ENCODE measurements around the gene CCND1.

CCND1 gene

DNA sequence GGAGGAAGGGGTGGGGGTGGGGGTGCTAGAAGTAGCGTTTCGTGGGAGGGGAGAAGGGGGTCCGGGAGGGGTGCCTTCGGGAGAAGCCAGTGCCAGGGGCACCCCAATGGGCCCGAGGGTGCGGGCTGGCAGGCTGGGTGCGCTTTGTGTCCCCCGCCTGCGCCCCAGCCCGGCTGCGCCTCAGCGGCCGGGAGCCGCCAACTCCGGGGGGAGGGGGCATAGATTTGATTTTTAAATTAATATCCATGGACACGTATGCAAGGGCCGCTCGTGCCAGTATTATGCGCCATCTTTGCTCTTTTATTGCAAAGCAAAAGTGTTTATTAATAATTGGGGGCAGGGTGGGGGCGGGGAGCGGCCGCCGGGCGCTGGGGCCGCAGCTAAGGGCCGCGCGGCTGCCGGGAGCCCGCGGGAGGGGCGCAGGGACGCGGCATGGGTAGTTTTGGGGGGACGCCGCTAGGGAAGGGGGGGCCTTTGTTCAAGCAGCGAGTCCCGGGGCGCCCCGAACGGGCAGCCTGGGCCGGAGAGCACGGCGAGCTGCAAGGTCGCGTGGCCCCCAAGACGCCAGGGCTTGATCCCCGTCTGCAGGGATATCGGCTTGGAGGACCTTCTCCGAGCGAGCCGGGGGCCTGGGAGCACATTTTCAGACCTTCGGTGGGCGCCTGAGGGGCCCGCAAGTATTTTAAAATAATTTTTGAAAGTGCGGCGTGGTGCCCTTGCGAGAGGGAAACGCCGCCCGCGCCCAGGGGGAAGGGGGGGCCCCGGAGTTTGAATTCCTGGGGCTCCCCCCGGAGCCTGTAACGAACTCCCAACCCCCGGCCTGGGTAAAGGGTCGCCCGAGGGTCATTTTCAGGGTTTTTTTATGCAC, 959 bp downstream of the CCND1 start:
- no peak for DNase-seq (ENCODE audit: low spot score)

DNA sequence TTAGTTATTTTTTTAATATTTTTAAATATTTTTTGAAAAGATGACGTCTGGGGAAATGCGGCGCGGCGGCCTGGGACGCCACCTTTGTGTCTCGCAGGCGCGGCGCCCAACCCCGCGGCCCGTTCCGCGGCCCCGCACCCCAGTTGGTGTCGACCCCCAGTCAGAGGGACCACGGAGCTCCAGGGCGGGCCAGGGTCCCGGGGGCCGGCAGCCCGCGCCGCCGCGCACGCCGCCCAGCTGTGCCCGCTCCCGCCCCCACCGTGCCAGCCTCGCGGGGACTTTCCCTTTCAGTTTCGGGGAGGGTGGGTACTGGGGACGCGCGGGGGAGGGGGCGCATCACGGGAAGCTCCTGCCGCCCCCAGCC, 1.6 kb downstream of the CCND1 start:
- DNase-seq (ENCODE audit: low spot score): peak; percentile 24

DNA sequence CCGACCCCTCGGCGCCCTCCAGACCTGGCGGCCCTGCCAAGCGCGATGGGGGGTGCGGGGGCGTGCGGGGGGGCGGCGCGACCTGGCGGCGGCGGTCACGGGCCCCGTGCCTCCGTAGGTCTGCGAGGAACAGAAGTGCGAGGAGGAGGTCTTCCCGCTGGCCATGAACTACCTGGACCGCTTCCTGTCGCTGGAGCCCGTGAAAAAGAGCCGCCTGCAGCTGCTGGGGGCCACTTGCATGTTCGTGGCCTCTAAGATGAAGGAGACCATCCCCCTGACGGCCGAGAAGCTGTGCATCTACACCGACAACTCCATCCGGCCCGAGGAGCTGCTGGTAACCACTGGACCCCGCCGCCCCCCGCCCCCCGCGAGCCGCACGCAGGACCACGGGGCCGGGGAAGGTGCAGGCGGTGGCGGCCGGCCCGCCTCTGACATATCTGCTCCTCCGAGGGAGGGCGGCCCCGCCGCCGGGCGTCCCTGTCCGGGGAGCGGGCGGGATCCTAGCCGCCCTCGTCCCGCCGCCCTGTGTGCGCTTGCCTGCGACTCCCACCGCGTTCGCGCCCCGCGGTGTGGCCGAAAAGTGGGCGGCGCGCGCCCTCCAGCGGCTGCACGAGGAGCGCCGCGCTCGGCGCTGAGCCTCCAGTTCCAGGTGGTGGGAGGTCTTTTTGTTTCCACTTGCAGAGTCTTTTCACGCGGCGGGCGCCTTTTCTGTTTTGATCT, 2.1 kb downstream of the CCND1 start:
- peak; percentile 74 for DNase-seq (ENCODE audit: low spot score)

DNA sequence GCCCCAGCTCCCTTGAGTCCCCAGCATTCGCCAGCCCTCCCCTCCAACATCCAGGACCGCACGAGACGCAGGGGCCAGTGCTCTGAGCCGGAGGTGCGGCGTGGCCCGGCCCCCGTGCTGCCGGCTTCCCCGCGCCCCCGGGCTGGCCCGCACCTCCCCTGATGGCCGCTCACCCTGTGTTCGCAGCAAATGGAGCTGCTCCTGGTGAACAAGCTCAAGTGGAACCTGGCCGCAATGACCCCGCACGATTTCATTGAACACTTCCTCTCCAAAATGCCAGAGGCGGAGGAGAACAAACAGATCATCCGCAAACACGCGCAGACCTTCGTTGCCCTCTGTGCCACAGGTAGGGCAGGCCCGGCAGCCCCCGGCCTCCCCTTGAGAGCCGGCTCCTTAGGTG, 2.7 kb downstream of the CCND1 start:
- DNase-seq (ENCODE audit: low spot score): no peak

DNA sequence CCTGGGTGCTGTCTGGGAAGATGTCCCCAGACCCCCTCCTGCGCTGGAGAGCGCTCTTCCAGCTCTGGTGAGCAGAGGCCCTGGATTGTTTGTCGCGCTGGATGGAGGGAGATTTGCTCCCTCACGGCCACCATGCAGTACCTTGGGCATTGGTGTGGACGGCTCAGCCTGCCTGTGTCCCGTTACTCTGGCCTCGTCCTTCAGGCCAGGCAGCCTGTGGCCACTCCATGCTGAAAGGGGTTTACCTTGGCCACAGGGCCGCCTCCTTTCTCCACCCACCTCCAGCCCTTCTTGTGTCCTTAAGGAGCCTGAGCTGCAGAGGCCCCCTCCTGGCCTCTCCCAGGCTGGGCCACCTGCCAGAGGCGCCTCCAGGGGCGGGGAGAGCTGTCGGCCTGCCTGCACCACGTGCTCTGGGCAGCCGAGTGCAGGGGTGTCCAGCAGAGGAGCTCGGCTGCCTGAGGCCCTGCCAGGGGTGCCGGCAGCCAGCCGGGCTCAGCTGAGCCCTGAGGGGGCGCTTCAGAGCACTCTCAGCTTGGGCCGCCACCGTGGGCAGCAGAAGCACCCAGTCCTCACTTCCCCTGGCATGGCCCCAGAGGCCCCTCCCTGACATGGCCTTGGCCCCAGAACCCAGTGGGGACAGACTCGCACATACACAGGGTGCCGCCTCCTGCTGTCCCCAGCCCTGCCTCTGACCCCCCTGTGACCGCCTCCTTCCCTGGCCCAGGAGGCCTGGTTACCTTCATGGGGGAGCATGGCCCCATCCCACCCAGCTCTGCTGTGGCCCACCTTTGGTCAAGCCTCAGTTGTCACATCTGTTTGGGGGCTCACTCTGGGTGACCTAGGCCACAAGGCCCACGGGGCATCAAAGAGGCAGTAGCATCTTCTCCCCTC, 3.4 kb downstream of the CCND1 start:
- DNase-seq (ENCODE audit: low spot score): no peak

DNA sequence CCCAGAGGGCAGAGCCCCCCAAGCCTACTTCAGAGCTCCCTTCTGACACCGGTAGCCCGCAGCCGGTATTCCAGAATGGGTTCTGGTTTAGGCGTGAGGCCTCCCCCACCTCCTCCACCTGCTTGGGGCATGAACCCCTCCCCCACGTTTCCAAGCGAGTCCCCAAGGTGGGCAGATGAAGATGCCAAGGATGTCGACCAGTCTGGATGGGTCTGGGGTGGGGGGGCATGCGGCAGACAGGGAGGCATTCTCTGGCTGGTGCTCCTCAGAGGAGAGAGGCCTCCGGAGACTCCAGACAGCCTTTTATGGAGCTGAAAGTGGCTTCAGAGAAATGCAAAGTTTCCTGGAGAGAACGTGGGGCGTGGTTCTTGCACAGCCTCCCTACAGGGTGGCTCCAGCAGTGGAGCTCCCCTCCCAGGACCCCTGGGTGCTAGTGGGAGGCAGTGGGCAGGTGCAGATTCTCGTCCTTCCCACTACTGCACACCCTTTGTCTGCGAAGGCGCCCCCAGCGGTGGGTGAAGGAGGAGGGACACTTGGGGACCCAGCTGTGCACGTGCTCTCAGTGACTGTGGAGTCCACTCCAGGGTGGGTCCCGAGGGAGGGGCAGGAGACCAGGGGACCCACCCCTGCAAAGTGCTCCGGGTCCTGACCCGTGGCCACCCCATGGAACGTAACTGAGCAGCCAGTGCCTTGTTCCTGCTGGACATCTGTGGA, 4.2 kb downstream of the CCND1 start:
- no peak for DNase-seq (ENCODE audit: low spot score)

DNA sequence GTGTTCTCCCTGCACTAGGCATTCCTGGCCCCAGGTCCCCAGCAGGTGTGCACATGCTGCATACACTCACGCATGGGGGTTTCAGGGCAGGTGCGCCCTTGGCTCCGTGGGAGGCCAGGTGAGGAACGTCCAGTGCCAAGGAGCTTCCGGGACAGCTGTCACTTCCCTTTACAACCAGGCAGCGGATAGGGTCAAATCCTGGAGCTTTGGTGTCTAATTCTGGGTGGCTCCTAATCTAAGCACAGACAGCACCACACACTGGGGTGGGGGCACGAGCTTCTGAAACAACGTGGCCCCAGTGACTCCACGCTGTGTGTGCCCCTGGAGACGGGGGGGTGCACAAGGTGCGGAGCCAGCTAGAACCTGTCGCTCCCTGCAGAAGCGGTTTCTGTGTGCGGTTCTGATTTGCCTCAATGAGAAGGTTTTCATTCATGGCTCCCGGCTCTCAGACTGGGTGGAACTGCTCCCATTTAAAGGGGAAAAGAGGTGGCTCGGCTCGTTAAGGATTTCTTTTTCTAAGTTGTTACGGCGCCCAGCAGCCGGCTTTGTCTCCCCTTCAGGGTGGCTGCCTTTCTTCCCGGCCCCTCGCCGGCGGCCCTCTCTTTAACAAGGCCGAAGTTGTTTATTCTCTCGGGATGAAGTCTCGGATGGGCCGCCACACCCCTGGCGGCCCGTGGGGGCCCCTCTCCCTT, 5.0 kb downstream of the CCND1 start:
- DNase-seq (ENCODE audit: low spot score): no peak

DNA sequence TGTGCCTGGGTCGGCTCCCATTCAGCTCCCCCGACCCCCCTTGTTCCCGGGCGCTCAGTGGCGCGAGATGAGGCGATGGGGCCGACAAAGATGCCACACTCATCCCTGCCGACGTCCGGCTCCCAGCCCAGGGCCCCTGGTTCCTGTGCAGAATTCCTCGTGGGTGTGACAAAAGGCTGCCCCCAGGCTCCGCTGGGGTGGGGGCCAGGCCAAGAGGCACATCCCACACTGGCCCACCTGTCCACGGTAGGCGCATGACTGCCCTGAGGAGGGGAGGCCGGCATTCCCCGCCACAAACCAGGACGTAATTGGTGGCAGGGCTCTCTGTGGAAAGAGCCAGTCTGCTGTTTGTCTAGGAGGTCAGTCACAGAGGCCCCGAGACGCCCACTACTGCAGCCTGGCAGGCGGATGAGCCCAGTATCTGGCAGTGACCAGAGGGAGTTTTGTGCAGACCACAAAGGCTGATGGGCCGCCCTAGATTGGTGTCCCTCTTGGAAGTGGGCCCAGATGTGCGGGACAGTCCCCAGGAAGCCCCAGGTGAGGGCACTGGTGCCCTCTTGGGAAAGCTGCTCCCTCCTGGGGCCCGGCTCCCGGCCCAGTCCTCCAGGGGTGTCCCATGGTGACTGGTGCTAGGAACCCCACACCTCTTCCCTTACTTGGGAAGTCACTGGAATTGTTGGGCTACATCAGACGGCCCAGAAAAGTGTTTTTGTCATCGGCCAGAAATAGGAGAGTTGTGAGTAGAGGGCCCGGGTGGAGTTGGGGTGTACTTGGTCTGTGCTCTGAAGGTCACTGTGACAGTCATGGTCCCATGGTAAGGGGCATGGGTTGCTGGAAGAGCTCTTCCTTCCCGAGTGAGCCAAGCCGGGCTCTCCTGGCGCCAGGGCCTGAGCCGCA, 5.8 kb downstream of the CCND1 start:
- no peak for DNase-seq (ENCODE audit: low spot score)

DNA sequence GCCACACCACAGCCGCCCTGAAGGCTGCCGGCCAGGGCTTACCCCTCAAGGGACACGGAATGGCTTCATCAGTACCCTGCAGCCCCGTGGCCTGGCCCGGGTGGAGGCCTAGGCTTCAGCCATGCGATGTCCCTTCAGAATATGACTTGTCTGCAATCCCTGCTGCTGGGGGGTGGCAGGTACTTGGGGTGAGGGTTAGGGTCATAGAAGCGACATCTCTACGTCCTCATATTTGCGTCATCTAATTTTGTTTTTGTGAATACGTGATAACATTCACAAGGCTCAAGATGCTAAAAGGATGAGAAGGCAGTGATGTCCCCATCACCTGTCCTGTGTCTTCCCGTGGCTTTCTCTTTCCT, 6.4 kb downstream of the CCND1 start:
- DNase-seq (ENCODE audit: low spot score): no peak

DNA sequence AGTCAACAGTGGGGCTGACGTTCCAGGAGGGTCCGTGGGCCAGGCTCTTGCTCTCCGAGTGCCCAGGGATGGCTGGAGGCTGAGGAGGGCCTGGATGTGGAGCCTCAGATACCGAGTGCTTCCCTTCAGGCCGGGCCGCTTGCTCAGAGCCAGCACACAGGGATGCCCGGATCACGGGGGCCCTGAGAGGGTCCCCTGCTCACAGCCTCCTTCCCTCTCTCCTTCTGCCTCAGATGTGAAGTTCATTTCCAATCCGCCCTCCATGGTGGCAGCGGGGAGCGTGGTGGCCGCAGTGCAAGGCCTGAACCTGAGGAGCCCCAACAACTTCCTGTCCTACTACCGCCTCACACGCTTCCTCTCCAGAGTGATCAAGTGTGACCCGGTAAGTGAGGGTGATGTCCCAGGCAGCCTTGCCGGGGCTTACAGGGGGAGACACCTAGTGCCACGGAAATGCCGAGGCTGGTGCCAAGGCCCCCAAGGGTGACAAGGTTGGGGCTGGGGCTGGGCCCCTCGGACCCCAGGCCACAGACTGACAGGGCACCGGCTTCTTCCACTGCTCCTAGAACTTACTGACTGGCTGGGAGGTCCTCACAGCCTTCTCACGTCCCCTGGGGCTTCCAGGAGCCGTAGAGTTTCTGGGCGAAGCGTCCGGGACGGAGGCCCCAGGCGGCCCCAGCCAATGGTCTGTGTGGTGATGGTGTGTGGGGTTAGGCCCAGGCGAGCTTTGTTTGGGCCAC, 7.0 kb downstream of the CCND1 start:
- DNase-seq (ENCODE audit: low spot score): no peak

DNA sequence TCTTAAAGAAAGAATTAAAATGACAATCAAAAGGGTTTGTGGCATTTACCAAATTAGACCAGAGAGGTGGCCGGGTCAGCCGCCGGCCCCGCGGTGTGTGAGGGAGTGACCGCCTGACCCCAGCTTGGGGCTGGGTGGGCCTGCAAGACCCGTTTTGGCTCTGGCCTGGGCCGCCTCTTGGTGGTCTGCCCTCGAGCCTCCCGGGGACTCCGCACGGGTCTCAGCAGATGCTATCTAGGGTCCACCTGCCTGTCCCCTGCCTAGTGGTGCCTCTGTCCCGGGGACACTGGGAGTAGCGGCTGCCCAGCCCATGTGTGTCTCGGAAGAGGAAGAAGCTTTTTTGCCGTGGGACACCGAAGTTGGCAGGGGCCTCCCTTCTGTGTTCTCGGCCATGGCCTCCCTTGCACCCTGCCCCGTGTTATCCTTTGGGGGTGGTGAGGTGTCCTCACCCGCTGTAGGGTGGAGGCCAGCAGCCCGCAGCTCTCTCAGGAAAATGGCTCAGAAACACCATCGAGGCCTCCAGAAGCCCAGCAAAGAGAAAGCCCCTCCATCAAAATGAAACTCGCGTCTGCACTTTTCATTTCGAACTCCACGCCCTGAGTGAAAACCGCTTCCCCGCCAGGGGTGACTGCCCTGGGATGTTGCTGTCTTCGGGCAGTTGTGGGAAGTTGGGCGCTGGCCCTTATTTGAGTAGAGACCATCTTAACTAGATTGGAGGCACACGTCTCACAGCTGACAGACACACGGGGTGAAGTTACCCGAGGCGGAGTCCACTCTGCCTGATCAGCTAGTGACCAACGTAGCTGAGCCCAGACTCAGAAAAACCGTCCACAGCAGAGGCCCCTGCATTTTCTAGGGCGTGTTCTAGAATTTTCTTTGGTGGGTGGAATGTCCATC, 8.0 kb downstream of the CCND1 start:
- no peak for DNase-seq (ENCODE audit: low spot score)

DNA sequence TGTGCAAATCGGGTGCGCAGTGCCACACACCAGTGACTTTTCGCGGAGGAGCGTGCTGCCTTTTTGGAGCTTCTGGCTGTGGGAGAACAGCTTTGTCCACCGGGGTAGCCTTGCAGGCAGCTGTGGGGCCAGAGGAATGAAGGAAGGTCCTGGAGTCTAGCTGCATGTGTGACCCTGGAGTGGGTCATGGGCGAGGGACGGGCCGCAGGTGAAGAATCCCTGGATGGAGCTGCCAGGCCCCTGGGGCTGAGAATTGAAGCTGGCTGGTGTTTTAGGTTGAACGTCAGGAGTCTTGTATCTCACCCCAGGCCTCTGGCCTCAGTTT, 8.6 kb downstream of the CCND1 start:
- DNase-seq (ENCODE audit: low spot score): no peak

DNA sequence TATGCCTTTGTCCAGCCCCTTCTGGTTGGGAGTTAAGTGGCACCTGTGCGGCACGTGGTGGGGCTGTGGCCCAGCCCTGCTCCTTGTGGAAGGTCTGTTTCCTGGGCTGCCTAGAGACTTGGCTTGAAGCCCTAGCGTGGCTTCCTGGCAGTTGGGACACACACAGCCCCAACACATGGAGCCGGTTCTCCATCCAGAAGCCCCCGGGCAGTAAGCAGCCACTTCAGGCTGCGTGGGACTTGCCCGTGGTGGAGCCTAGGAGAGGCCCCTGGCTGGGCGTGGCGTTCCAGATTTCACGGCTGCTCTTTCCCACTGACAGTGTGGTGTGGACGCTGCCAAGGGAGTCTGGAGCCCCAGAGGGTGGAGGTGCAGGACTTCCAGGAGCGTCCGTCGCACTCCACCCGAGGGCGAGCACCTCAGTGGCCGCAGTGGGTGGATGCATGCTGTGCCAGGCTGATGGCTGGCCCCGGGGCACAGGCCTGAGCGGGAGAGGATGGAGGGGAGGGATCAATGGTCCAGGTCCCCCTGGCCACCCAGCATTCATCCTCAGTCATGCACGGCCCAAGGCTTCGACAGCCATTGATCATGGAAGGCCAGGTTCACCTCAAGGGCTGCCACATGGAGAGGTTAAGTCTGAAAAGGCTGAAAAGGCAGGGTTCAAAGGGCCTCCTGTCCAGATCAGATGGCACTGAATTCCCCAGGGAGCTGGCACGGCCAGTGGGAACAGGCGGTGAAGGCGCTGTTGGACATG, 9.3 kb downstream of the CCND1 start:
- DNase-seq (ENCODE audit: low spot score): no peak

DNA sequence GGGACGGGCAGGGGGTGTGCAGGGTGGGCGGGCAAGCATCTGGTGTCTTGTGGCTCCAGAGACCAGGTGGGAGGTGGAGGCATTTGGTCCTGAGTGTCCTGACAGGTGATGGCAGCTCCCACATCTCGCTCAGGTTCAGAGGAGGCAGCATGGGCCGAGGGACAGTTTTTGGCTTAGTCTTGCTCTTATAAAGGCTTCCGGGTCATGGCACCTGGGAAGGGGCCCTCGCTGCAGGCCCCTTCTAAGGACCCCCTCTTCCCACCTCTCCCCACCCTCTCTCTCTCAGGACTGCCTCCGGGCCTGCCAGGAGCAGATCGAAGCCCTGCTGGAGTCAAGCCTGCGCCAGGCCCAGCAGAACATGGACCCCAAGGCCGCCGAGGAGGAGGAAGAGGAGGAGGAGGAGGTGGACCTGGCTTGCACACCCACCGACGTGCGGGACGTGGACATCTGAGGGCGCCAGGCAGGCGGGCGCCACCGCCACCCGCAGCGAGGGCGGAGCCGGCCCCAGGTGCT, 9.9 kb downstream of the CCND1 start:
- DNase-seq (ENCODE audit: low spot score): no peak

DNA sequence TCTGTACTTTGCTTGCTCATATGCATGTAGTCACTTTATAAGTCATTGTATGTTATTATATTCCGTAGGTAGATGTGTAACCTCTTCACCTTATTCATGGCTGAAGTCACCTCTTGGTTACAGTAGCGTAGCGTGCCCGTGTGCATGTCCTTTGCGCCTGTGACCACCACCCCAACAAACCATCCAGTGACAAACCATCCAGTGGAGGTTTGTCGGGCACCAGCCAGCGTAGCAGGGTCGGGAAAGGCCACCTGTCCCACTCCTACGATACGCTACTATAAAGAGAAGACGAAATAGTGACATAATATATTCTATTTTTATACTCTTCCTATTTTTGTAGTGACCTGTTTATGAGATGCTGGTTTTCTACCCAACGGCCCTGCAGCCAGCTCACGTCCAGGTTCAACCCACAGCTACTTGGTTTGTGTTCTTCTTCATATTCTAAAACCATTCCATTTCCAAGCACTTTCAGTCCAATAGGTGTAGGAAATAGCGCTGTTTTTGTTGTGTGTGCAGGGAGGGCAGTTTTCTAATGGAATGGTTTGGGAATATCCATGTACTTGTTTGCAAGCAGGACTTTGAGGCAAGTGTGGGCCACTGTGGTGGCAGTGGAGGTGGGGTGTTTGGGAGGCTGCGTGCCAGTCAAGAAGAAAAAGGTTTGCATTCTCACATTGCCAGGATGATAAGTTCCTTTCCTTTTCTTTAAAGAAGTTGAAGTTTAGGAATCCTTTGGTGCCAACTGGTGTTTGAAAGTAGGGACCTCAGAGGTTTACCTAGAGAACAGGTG, 11.1 kb downstream of the CCND1 start:
- DNase-seq (ENCODE audit: low spot score): no peak

DNA sequence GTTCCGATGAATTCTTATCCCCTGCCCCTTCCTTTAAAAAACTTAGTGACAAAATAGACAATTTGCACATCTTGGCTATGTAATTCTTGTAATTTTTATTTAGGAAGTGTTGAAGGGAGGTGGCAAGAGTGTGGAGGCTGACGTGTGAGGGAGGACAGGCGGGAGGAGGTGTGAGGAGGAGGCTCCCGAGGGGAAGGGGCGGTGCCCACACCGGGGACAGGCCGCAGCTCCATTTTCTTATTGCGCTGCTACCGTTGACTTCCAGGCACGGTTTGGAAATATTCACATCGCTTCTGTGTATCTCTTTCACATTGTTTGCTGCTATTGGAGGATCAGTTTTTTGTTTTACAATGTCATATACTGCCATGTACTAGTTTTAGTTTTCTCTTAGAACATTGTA, 12.0 kb downstream of the CCND1 start:
- DNase-seq (ENCODE audit: low spot score): no peak

DNA sequence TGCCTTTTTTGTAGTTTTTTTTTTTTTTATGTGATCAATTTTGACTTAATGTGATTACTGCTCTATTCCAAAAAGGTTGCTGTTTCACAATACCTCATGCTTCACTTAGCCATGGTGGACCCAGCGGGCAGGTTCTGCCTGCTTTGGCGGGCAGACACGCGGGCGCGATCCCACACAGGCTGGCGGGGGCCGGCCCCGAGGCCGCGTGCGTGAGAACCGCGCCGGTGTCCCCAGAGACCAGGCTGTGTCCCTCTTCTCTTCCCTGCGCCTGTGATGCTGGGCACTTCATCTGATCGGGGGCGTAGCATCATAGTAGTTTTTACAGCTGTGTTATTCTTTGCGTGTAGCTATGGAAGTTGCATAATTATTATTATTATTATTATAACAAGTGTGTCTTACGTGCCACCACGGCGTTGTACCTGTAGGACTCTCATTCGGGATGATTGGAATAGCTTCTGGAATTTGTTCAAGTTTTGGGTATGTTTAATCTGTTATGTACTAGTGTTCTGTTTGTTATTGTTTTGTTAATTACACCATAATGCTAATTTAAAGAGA, 12.5 kb downstream of the CCND1 start:
- DNase-seq (ENCODE audit: low spot score): no peak

Measured in CD4-positive, alpha-beta T cell treated with Interleukin-15 for 4 hours (primary cell).